Measurements from ENCODE around the gene ADAMTSL2. TPM values are rescaled to one million over a fixed set of nuclear protein-coding genes. Genes with fewer than 3 reads are reported as not detected.

Gene ADAMTSL2
- total and polyA plus RNA-seq, 8 donors = 8.0 to 18.5 (median 12.3) TPM

DNA sequence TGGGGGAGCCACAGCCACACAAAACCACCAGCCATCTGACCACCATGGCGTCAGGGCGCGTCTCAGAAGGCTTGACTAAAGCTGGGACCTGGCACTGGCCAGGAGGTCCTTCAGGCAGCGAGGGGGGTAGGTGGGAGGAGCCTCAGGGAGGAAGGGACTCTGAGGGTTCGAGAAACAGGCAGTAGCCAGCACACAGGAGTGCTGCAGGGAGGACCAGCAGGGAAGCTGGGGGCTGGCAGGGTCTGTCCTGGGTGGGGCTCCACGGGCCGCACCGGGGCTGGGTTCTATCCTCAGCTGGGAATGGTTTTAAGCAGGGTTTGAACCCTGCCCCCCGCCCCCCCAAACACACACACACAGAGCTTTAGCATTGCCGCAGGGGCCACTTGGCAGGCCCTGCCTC, 67.2 kb downstream of the ADAMTSL2 start:
- ATAC-seq (no peak), DNase-seq (peak in 1 of 4 donors; percentile 28)
- TF ChIP-seq, protein P1, sequence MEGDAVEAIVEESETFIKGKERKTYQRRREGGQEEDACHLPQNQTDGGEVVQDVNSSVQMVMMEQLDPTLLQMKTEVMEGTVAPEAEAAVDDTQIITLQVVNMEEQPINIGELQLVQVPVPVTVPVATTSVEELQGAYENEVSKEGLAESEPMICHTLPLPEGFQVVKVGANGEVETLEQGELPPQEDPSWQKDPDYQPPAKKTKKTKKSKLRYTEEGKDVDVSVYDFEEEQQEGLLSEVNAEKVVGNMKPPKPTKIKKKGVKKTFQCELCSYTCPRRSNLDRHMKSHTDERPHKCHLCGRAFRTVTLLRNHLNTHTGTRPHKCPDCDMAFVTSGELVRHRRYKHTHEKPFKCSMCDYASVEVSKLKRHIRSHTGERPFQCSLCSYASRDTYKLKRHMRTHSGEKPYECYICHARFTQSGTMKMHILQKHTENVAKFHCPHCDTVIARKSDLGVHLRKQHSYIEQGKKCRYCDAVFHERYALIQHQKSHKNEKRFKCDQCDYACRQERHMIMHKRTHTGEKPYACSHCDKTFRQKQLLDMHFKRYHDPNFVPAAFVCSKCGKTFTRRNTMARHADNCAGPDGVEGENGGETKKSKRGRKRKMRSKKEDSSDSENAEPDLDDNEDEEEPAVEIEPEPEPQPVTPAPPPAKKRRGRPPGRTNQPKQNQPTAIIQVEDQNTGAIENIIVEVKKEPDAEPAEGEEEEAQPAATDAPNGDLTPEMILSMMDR (IDR thresholded peaks at IDR 0.05) = no peak
- Histone ChIP-seq H3K36me3 (no peaks in the 10 kb centered on the region), H3K27ac (no peak overlapping the region), H3K4me1 (no peaks in the 10 kb centered on the region), H3K4me3 (no peak overlapping the region), H3K9me3 (peaks cover 0 to 22% of the 10 kb centered on the region in 2 donors), H3K27me3 (peaks cover 0 to 55% of the 10 kb centered on the region in 2 donors)
- intact Hi-C loops (cut with DNase I) = no loop called here

DNA sequence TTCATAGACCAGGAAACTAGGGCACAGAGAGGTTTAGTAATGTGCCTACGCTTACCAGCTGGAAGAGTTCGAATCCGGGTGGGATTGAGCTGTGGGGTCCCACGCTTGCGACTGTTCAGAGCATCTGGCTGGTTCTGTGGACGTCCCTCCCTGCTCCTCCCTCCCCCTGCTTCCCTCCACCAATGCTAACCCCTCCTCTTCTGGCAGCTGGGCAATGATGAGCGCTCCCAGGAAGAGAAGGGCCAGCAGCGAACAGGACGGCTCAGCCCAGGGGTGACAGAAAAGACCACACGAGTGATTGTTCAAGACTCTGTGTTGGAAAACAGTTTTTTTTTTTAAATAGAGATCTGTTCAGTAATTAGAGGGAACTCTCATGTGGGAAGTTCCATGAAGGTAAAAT, 67.8 kb downstream of the ADAMTSL2 start:
- H3K27me3 ChIP-seq = peaks cover 0 to 60% of the 10 kb centered on the region in 2 donors
- no peaks in the 10 kb centered on the region for H3K4me1 ChIP-seq
- H3K4me3 ChIP-seq = no peak overlapping the region
- DNase-seq (peak in 2 of 4 donors; percentile 30 to 42), ATAC-seq (no peak)
- H3K36me3 ChIP-seq = no peaks in the 10 kb centered on the region
- intact Hi-C loops (cut with DNase I) = no loop called here
- no peak overlapping the region for H3K27ac ChIP-seq
- TF ChIP-seq, protein P1 (IDR thresholded peaks at IDR 0.05) = no peak
- H3K9me3 ChIP-seq = peaks cover 0 to 17% of the 10 kb centered on the region in 2 donors

DNA sequence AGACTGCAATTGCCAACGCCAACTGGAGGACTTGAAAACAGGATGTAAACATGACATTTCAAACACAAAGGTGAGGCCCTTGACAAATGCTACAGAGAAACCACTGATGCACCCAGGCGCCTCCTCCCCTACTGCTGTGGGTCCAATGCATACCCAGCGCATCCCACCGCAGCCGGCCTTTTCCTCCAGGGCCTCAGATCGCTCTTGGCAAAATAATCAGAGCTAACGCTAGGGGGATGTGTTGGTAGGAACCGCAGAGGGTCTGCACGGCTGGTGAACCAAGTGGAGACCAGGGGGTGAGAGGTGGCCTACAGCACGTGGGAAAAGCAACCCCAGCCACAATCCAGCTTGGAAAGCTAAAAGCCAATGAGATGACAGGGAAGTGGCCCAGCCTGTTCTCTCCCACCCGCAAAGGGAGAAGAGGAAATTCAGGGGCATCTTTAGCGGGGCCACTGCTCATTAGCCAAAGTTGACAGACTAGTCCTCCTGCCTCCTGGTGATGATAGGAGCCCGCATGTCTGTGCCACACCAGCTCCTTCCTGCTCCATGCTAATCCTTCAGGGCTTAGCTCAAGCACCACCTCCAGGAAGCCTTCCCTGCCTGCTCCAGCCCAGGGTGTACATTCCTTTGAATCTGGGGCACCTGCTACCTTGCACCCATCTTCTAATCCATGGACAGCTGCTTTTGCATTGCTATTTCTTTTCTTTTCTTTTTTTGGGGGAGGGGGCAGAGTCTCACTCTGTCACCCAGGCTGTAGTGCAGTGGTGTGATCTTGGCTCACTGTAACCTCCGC, 68.8 kb downstream of the ADAMTSL2 start:
- Histone ChIP-seq H3K36me3 (no peaks in the 10 kb centered on the region), H3K27ac (no peak overlapping the region), H3K27me3 (peaks cover 8 to 71% of the 10 kb centered on the region in 2 donors), H3K4me1 (no peaks in the 10 kb centered on the region), H3K9me3 (peaks cover 0 to 7% of the 10 kb centered on the region in 2 donors), H3K4me3 (no peak overlapping the region)
- intact Hi-C loops (cut with DNase I) = no loop called here
- TF ChIP-seq, protein P1 (IDR thresholded peaks at IDR 0.05) = no peak
- ATAC-seq = no peak
- DNase-seq = peak in 1 of 4 donors; percentile 13

DNA sequence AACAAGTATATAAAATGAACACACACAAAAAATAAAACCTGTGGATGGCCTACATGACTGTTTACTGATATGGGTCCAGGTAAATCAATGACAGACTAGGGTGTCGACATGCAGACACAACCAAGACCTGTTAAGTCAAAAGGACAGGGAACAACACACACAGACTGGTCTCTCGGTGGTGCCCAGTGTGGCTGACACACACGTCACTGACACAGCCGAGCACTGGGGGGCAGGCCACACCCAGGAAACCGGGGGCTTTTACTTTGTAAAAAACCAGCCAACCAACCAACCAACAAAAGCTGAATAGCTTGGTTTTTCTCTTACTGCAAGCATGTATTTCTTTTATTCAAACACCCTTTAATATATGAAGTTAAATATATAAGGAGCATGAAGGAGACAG, 69.7 kb downstream of the ADAMTSL2 start:
- TF ChIP-seq, protein P1 (IDR thresholded peaks at IDR 0.05) = no peak
- peaks cover 15 to 79% of the 10 kb centered on the region in 2 donors for H3K27me3 ChIP-seq

DNA sequence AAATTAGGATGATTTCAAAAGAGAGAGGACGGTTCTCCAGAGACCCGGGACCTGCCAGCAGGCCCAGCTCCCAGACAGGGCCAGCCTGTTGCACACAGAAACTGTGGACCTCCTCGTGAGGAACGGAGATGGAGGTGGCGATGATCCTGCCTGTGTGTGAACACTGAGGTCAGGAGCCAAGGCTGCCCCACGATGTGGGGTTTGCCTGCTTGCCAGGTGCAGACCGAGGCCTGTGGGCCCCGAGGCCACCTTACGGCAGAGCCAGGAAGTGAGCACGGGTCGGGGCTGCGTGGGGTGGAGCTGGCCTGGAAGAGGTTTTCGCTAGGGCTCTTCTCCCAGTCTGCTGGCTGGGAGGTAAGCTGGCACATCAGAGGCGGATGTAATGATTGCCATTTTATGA, 70.4 kb downstream of the ADAMTSL2 start:
- no peak overlapping the region for H3K4me3 ChIP-seq
- no peaks in the 10 kb centered on the region for H3K4me1 ChIP-seq
- H3K27me3 ChIP-seq = peaks cover 20 to 86% of the 10 kb centered on the region in 2 donors
- ATAC-seq (no peak), DNase-seq (peak in 1 of 4 donors; percentile 65)
- no peaks in the 10 kb centered on the region for H3K36me3 ChIP-seq
- TF ChIP-seq, protein P1 (IDR thresholded peaks at IDR 0.05) = no peak
- no peaks in the 10 kb centered on the region for H3K9me3 ChIP-seq
- no peak overlapping the region for H3K27ac ChIP-seq
- intact Hi-C loops (cut with DNase I) = no loop called here

More for the DNA sequence above, 69.7 kb downstream of the ADAMTSL2 start:
- intact Hi-C loops (cut with DNase I) = no loop called here
- DNase-seq (peak in 1 of 4 donors; percentile 37), ATAC-seq (no peak)
- no peaks in the 10 kb centered on the region for H3K36me3 ChIP-seq
- no peaks in the 10 kb centered on the region for H3K9me3 ChIP-seq
- no peaks in the 10 kb centered on the region for H3K4me1 ChIP-seq
- H3K27ac ChIP-seq = no peak overlapping the region
- no peak overlapping the region for H3K4me3 ChIP-seq

Measured in left lung (tissue), 10 donors.